K562 (cell line): Measurements from ENCODE around the gene IL10RB. TPM values are rescaled to one million over a fixed set of nuclear protein-coding genes. Genes with fewer than 3 reads are reported as not detected.

Experiments used
- BCOR ChIP-seq: fragments of 450-650 bp; IDR thresholded peaks from 2 replicates; pipeline ENCODE4 v1.6.1; 2016
- CBX1 ChIP-seq: sonication (generic); IDR thresholded peaks from 2 replicates; pipeline ENCODE4 v1.6.1; 2016; ENCODE audit warnings: antibody characterized with exemption, low read depth, mild to moderate bottlenecking
- CCAR2 ChIP-seq: fragments of 200-400 bp; formaldehyde crosslinking; IDR thresholded peaks from 2 replicates; pipeline ENCODE4 v1.6.1; 2017; ENCODE audit warnings: mild to moderate bottlenecking, low read depth, low read length
- ELK1 ChIP-seq: sonication (generic); formaldehyde crosslinking; IDR thresholded peaks from 2 replicates; pipeline ENCODE4 v1.8.1; 2022; ENCODE audit warnings: missing genetic modification reagents
- FOXM1 ChIP-seq, 2 experiments: fragments of 450-650 bp in 1 of 2; sonication (generic) in 1 of 2; formaldehyde crosslinking in 1 of 2; IDR thresholded peaks; 2 replicates each; pipeline versions ENCODE4 v1.6.1 to v1.9.0; 2017 to 2022; ENCODE audit warnings: low read depth in 2 of 2, mild to moderate bottlenecking in 2 of 2, missing genetic modification reagents in 1 of 2, moderate library complexity in 1 of 2
- HDAC6 ChIP-seq: IDR thresholded peaks from 2 replicates; pipeline ENCODE4 v1.6.1; 2012; ENCODE audit warnings: low read depth, mild to moderate bottlenecking, control low read depth, inconsistent platforms, low read length, moderate library complexity
- KDM5B ChIP-seq: fragments of 200-600 bp; sonication (generic); IDR thresholded peaks from 2 replicates; pipeline ENCODE4 v1.6.1; 2012; ENCODE audit warnings: low read depth, mild to moderate bottlenecking, moderate library complexity, low read length, control low read depth, inconsistent platforms; ENCODE audit not compliant: insufficient replicate concordance
- KLF6 ChIP-seq: fragments of 250-450 bp; sonication (Bioruptor Pico); IDR thresholded peaks from 2 replicates; pipeline ENCODE4 v1.4.0; 2020; ENCODE audit warnings: mild to moderate bottlenecking, moderate library complexity, borderline replicate concordance
- NR2C2 ChIP-seq, 2 experiments: fragments of 200-800 bp in 1 of 2; sonication (Bioruptor generic) in 1 of 2; sonication (generic) in 1 of 2; formaldehyde crosslinking in 1 of 2; IDR thresholded peaks; 2 replicates each; pipeline versions ENCODE4 v1.6.1 to v1.8.0; 2016 to 2022; ENCODE audit warnings: mild to moderate bottlenecking in 1 of 2, missing compliant biosample characterization in 1 of 2, missing genetic modification characterization in 1 of 2, missing genetic modification reagents in 1 of 2
- NUFIP1 ChIP-seq: fragments of 450-650 bp; IDR thresholded peaks from 2 replicates; pipeline ENCODE4 v1.6.1; 2018; ENCODE audit not compliant: partially characterized antibody
- POLR2AphosphoS5 ChIP-seq: IDR thresholded peaks from 2 replicates; pipeline ENCODE4 v1.6.1; 2011; ENCODE audit warnings: mild to moderate bottlenecking, low read depth, low read length, moderate library complexity; ENCODE audit not compliant: control insufficient read depth, insufficient read depth
- RAD21 ChIP-seq, 2 experiments: fragments of 250-450 bp in 1 of 2; fragments of 450-650 bp in 1 of 2; sonication (Bioruptor Pico) in 1 of 2; formaldehyde crosslinking in 1 of 2; IDR thresholded peaks in 1 of 2; conservative IDR thresholded peaks in 1 of 2; 2 replicates each; pipeline versions ENCODE4 v1.4.0 to v1.8.0; 2020 to 2022; ENCODE audit warnings: mild to moderate bottlenecking in 2 of 2, moderate library complexity in 1 of 2
- TBL1XR1 ChIP-seq, 2 experiments: IDR thresholded peaks; 2 replicates each; pipeline ENCODE4 v1.6.1; 2012; ENCODE audit warnings: improper control_type of control experiment in 2 of 2, low read length in 2 of 2, mild to moderate bottlenecking in 1 of 2
- WHSC1 ChIP-seq: IDR thresholded peaks from one replicate; pipeline ENCODE4 v1.6.1; 2012; ENCODE audit warnings: low read length, control low read depth, inconsistent platforms
- ZBTB5 ChIP-seq: fragments of 450-650 bp; IDR thresholded peaks from 2 replicates; pipeline ENCODE4 v1.6.1; 2017; ENCODE audit warnings: antibody characterized with exemption
- ZBTB7A ChIP-seq: IDR thresholded peaks from 2 replicates; pipeline ENCODE4 v1.6.1; 2011; ENCODE audit warnings: low read depth, mild to moderate bottlenecking, low read length, moderate library complexity, borderline replicate concordance; ENCODE audit not compliant: control insufficient read depth
- ZKSCAN3 ChIP-seq: fragments of 250-450 bp; sonication (Bioruptor Pico); IDR thresholded peaks from 2 replicates; pipeline ENCODE4 v1.4.0; 2020
- ZNF174 ChIP-seq: fragments of 250-450 bp; sonication (Bioruptor Pico); IDR thresholded peaks from 2 replicates; pipeline ENCODE4 v1.4.0; 2020; ENCODE audit warnings: mild to moderate bottlenecking
- ZNF696 ChIP-seq: fragments of 250-450 bp; sonication (Bioruptor Pico); conservative IDR thresholded peaks from 2 replicates; pipeline ENCODE4 v1.4.0; 2020; ENCODE audit warnings: mild to moderate bottlenecking, moderate library complexity
- polyA plus RNA-seq, 8 experiments: library from polyadenylated mRNA; depleted of rRNA in 4 of 8; stranded (reverse) in 5 of 8; unstranded in 3 of 8; fragments of >200 nt; fragmentation: Nextera tagmentation in 2 of 8; fragmentation: Illumina TruSeq in 1 of 8; extraction: Ambion mirVana in 2 of 8; extraction: Trizol in 1 of 8; gene quantifications; 2 replicates each; pipeline versions ENCODE4 v1.2.1 to v1.2.3, GENCODE V29; 2011 to 2014; ENCODE audit warnings: inconsistent platforms in 1 of 8, missing spikeins in 1 of 8
- total RNA-seq, 7 experiments: library from RNA; depleted of rRNA in 6 of 7; stranded (reverse); fragments of >200 nt in 6 of 7; fragmentation: Illumina TruSeq in 2 of 7; extraction: Trizol in 2 of 7; gene quantifications; 2 replicates each; pipeline versions ENCODE4 v1.2.1 to v1.2.3, GENCODE V29; 2011 to 2021; ENCODE audit warnings: low replicate concordance in 1 of 7
- TF ChIP-seq, protein P1 (sequence below): fragments of 450-650 bp; IDR thresholded peaks from 2 replicates; pipeline ENCODE4 v1.6.1; 2016; ENCODE audit warnings: mild to moderate bottlenecking

The IL10RB gene
- total and polyA plus RNA-seq, 9 of the 15 experiments (the other 6 are each of a cell fraction or from before 2014, with no cell fraction given), result 10.9 to 33.8 (median 23.0) TPM

DNA sequence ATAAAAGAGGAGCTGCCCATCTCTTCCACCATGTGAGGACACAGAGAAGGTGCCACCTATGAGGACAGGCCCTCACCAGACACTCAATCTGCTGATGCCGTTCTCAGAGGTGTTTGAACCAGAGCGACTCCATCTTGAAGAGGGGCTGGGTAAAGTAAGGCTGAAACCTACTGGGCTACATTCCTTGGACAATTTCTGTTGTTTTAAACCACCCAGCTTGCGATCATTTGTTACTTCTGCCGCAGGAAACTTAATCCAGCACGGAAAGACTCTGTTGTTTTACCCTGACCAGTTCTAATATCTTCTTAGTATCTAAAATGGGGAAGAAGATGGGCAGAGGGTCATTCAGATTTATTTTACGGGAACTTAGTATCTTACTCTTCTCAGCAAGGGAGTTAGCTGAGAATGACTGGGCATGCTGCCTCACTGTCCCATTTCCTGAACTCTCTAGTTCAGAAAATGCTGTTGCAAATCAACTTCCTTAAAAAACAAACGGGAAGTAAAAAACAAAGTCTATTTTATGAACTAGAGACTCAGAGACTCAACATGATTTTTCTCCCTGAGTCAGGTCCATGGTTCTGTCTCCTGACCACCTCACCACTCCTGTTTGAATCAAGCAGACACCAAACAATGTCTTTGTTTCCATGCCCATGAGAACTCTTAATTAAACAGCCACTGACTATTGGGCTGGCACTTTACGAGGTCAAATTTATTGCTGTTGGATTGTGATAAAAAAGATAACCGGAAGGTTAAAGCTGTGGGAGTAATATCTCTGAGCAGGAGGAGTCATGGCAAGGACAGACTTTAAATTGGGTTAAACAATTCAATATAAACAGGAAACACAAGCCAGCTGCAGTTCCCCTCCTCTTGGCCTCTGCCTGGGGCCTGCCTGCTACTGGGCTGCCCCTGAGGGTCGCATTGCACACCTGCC lies 34.8 kb downstream of the IL10RB start (continued):
- TF ChIP-seq, protein P1, sequence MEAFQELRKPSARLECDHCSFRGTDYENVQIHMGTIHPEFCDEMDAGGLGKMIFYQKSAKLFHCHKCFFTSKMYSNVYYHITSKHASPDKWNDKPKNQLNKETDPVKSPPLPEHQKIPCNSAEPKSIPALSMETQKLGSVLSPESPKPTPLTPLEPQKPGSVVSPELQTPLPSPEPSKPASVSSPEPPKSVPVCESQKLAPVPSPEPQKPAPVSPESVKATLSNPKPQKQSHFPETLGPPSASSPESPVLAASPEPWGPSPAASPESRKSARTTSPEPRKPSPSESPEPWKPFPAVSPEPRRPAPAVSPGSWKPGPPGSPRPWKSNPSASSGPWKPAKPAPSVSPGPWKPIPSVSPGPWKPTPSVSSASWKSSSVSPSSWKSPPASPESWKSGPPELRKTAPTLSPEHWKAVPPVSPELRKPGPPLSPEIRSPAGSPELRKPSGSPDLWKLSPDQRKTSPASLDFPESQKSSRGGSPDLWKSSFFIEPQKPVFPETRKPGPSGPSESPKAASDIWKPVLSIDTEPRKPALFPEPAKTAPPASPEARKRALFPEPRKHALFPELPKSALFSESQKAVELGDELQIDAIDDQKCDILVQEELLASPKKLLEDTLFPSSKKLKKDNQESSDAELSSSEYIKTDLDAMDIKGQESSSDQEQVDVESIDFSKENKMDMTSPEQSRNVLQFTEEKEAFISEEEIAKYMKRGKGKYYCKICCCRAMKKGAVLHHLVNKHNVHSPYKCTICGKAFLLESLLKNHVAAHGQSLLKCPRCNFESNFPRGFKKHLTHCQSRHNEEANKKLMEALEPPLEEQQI, result no peak
- TF ChIP-seq TBL1XR1 (IDR thresholded peaks at IDR 0.05; ENCODE audit: low read length in 2 of 2) (0 out of 4 replicates have a peak, but pooled peaks of 1 of the 2 experiments have one; percentile 16), ZNF174 (CRISPR knock-in tag) (0 out of 2 replicates have a peak, but pooled peaks have one; percentile 68), WHSC1 (no peak), ZBTB5 (no peak), NR2C2 (CRISPR knock-in tag; IDR thresholded peaks at IDR 0.05) (no peak), NR2C2 (tag; IDR thresholded peaks at IDR 0.05) (peak; percentile 57; the same call in 1 of the 2 replicates), RAD21 (CRISPR knock-in tag; conservative IDR thresholded peaks at IDR 0.05 in 1 of 2, IDR thresholded peaks at IDR 0.05 in 1 of 2) (0 out of 4 replicates have a peak, but pooled peaks of 1 of the 2 experiments have one; percentile 5), CBX1 (no peak), FOXM1 (IDR thresholded peaks at IDR 0.05; ENCODE audit: low read depth) (peak; percentile 36; the same call in 1 of the 2 replicates), FOXM1 (CRISPR knock-in tag; IDR thresholded peaks at IDR 0.05; ENCODE audit: low read depth) (no peak), HDAC6 (no peak), ZKSCAN3 (CRISPR knock-in tag) (no peak), NUFIP1 (no peak), KDM5B (no peak), KLF6 (CRISPR knock-in tag) (peak; percentile 97), CCAR2 (no peak), POLR2AphosphoS5 (no peak), ZNF696 (CRISPR knock-in tag) (0 out of 2 replicates have a peak, but pooled peaks have one; percentile 56), BCOR (no peak), ELK1 (CRISPR knock-in tag) (no peak), ZBTB7A (peak; percentile 37; the same call in 1 of the 2 replicates)
